HG03571 (cell line): ENCODE measurements around the gene GPX4.
A peak's percentile ranks its signal among the peaks of the same experiment; 100 is the strongest.

Experiments used
- ATAC-seq: cut with Tn5 transposase; IDR thresholded peaks from one replicate; pipeline ENCODE4 v1.9.1; 2021; ENCODE audit not compliant: unreplicated experiment

GPX4 gene

DNA sequence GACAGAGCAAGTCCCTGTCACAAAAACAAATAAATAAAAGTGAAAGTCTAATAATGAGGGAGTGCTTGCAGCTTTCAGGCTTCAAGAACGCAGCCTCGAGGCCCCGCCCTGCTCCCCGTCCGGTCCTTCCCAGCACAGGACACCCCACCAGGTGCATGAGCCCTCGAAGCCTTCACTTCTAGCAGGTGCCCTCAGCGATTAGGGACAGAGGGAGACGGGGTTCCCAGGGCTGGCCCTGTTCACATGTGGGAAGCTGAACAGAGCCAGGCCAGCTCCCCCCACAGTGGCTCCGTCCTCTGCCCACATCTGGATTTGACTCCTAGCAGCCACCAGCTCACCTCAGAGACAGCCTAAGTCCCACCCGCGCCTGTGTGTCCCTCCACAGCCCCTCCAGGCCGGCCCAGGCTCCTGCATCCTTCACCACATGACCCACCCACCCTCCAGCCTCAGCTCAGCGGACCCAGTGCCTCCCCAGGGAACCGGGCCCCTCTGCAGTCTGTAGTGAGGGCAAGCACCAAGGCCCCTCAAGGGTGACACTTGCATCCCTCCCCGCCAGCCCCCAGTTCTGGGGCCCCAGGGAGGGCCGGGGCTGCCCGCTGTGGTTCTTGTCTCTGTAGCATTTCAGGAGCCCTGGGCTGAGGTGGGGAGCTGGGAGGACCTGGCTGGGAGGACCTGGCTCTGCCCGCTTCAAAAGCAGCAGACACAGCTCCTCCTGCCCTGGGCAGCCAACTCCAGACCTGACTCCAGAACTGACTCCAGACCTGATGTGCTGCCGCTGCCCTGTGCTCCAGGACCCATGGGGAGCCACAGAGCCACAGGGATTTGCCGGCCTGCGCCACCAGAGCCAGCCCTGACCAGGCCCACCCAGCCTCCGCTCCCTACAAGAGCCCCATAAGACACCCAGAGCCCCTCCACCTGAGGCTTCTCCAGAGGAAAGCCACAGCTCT lies 27.2 kb downstream of the GPX4 start:
- no peak for ATAC-seq

DNA sequence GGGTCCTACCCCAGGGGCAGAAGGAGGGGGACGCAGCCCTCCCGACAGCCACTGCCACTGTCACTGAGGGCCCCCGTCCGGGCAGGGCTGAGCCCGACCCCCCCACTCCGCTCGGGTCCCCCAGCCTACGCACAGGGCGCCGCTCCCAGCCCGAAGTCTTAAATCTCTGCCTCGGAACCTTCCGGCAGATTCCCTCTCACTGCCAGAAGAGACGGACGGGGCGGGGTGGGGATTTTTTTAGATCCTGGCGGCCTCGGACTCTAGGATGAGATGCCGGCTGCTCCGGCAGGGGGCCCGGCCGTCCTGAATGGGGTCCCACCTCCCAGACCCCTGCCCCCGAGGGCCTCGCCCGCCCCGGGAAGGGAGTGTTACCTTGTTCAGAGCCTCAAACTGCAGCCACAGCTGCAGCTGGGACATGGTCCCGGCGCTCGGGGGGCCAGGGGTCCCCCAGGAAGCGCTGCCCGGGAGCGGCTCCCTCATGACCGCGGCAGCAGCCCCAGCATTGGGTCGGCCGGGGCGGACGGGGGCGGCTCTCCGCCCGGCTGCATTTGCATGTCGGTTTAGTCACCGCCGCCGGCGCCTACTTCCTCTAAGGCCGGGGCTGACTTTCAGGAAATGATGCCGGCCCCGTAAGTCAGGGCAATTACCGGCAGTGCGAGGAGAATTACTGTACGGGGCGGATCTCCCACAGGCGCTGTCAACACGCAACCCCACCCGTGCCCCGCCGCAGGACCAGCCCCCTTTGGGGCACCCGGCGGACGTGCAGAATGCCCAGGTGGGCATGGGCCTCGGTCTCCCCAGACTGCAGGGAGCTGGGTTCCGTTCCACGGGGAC lies 28.1 kb downstream of the GPX4 start:
- ATAC-seq, result peak; percentile 43

DNA sequence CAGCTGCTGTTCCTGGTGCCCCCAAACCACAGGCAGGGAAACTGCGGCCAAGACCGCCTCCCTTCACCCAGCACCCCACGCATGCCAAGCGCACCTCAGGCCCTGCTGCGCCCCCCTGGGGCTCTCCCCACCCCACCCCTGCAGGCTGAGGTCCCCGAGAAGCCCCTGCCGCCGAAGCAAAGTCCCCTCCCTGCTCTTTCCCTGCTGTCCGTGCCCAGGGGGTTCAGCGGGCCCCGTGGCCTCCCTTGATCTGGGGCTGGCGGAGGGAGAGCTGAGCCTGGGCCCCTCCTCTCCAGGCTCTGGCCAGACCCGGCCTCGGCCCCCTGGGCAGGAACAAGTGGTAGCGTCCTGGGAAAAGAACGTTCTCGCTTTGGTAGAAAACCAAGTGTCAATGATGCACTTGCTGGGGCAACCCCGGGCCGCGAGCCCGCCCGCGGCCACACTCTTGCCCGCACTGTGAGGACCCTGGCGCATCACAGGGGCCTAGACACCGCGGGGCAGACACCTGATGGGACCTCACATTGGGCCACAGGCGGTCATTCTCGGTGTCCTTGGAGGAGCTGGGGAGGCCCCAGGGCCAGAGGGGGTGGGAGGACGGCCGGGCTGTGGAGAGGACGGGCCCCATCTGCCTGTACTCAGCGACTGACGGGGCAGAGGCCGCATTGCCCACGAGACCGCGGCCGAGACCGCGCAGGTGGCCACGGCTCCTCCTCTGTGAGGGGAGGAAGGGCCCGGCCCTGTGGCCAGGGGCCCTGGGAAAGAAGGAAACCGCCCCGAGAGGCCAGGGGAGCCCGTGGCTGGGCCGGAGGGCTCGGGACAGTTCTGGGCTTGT lies 29.0 kb downstream of the GPX4 start:
- ATAC-seq, result peak; percentile 10

DNA sequence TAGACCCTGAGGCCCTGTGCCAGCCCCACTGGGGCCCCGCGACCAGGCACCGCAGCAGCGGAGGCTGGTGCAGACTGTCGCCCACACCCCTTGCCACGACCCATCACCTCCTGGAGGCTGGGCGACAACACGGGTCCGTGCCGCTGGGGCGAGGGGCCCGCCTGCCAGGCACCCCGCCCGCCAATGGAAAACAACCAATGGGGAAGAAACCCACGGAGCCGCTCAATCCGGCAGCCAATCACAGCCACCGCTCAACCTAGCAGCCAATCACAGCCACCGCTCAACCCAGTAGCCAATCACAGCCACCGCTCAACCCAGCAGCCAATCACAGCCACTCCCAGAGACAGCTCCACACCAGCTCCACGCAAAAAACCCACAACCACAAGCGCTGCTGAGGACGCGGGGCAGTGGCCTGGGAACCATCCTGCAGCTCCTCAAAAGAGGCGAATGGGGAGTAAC lies 29.7 kb downstream of the GPX4 start:
- peak; percentile 39 for ATAC-seq

DNA sequence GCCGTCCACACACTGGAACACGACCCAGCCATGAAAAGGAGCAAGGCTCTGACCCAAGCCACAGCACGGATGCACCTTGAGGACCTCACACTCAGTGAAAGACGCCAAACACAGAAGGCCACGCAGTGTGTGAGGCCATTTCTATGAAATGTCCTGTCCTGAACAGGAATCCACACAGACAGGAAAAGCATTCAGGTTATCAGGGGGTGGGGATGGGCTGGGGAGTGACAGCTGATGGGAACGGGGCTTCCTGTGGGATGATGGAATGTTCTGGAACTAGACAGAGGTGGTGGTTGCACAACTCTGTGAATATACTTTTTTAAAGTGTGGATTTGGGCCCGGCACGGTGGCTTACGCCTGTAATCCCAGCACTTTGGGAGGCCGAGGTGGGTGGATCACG lies 30.6 kb downstream of the GPX4 start:
- ATAC-seq, result no peak

DNA sequence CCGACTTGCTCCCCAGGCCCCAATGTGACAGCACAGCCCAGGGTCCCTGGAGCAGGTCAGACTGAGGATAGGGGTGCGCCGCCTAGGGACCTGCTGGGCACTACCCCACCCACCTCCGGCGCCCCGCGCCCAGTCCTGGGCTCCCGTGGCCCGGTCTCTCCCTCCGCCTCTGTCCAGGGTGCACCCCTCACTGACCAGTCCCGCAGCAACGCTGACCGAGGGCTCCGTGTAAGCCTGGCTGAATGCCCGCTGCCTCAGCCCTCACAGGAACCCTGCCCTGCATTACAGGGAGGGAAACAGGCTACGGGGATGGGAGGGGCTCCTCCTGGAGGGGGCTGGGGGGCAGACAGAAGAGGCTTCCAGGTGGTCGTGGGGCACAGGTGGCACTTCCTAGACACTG lies 31.7 kb downstream of the GPX4 start:
- ATAC-seq, result no peak

DNA sequence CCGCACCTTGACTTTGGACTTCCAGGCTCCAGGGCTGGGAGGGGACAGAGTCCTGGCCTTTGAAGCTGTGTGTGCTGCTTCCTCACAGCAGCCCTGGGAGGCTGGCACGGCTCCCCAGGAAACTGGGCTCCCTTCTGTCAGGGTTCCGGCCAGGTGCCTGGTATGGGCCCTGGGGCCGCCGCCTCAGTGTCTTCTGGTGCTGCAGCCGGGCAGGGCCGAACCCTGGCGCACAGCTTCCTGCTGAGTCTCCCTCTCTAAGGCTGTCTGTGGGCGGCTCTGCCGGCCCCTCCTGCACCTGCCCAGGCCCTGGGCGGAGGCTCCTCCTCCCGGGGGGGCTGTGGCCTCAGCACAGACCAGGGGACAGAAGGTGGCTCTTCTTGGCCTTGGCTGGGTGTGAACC lies 32.4 kb downstream of the GPX4 start:
- ATAC-seq, result no peak

DNA sequence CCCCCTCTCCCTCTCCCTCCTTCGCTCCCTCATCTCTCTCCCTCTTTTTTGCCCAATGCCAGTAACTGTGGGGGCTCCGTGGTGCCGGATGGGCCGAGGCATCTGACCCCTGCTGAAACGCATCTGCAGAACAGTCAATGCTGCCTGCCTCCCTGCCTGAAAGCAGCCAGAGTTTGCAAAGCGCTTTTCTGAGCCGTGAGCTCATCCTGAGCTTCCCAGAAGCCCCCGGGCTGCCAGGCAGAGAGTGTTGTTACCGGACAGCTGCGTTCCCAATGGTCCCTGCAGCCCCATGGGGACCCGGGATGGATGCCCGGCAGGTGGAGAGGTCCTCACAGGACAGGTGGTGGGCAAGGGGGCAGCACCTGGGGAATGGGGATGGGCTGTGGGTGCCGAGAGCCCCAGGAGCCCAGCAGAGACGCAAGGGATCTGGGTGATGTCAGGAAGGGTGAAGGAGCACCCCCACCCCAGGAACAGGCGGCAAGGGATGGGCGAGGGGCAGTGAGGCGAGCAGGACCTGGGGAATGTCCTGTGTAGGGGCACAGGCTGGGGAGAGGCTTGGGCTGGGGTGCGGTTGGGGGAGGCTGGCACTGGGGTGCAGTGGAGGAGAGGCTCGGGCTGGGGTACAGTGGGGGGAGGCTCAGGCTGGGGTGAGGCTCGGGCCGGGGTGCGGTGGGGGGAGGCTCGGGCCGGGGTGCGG lies 33.0 kb downstream of the GPX4 start:
- ATAC-seq, result no peak

DNA sequence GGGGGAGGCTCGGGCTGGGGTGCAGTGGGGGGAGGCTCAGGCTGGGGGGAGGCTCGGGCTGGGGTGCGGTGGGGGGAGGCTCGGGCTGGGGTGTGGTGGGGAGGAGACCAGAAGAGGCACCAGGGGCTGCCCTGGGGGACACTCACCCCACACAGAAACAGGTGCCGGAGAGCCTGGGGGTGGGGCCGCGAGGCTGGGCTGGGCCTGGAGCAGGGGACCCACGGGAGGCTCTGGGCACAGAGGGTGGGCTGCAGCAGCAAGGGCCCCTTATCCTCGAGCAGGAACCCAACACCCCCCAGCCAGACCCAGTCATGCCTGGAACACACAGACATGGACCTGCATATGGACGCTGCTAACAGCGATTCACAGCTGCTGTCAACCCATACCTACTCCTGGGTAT lies 34.3 kb downstream of the GPX4 start:
- ATAC-seq, result no peak

DNA sequence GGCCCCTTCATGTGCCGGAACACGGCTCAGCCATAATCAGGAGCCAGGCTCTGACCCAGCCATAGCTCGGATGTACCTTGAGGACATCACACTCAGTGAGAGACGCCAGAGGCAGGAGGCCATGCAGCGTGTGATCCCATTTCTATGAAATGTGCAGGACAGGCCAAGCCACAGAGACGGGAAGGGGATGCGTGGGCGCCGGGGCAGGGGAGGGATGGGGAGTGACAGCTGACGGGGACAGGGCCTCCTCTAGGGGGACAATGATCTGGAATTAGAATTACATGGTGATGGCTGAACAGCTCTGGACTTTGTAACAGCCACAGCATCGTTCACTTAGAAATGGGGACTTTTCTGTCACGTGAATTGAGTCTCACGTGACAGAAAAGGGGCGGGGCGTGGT lies 35.3 kb downstream of the GPX4 start:
- no peak for ATAC-seq

DNA sequence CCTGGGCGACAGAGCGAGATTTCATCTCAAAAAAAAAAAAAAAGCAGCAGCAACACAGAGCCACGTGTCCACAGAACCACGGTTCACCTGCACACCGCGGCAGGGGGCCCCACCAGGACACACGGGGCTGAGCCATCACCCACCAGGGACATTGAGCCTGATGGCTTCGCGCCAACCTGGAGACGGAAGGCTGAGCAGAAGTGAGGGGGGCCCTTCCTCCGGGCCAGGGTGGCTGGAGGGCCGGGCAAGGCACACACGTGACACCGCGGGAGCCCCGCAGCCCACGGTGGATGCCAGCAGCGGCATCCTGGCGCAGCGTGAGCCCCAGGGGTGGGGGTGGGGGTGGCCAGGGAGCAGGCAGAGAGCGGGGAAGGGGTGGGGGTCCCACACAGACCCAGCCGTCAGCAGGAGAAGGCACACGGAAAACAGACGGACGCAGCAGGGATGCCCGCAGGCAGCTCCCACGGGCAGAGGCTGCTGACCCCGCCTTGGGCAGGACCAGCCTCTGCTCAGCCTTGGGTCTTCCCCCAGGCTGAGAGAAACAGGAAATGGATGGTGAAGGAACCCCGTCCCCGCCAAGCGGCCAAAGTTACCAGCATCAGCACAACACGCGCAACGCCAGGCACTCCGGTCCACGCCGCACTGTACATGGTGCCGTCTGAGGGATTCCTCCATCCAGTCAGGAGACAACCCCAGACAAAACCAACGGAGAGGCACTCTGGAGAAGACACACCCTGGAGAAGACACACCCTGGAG lies 36.7 kb downstream of the GPX4 start:
- no peak for ATAC-seq

DNA sequence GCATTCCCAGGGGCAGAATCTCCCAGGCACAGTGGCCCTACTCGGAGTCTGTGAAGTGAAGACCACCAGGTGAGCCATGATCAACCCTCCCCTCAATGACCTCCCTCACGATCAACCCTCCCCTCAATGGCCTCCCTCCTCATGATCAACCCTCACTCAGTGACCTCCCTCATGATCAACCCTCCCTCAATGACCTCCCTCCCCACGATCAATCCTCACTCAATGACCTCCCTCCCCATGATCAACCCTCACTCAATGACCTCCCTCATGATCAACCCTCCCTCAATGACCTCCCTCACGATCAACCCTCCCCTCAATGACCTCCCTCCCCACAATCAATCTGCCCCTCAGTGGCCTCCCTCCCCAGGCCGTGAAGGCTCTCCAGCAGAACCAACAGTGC lies 38.1 kb downstream of the GPX4 start:
- no peak for ATAC-seq

DNA sequence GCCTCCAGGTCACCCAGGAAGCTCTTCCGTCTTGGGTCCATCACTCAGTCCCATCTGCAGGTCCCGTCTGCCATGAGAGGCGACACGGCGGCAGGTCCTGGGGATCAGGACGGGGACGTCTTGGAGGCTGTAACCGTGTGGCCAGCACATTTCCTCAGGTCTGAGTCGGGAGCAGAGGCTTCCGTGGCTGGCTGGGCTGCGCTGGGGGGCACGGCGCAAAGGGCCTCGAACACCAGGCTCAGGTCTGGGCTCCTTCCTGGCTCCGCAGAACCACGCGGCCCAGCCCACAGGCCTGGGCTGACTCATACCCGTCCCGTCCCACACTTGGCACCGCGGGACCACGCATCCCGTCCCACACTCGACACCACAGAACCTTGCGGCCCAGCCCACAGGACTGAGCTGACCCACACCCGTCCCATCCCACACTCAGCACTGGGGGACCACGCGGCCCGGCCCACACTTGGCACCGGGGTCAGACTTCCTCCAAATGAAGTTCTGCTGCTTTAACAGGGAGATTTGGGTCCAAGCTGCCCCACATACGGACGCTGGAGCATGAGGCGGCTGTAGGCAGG lies 40.1 kb downstream of the GPX4 start:
- ATAC-seq, result no peak

DNA sequence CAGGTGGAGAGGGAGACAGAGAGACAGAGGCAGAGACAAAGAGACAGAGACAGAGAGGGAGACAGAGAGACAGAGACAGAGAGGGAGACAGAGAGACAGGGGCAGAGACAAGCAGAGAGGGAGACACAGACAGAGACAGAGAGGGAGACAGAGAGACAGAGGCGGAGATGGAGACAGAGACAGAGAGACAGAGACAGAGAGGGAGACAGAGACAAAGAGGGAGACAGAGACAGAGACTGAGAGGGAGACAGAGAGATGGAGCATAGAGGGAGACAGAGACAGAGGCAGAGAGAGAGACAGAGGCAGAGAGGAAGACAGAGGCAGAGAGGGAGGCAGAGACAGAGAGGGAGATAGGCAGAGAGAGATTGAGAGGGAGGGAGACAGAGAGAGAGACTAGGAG lies 40.9 kb downstream of the GPX4 start:
- ATAC-seq, result no peak

DNA sequence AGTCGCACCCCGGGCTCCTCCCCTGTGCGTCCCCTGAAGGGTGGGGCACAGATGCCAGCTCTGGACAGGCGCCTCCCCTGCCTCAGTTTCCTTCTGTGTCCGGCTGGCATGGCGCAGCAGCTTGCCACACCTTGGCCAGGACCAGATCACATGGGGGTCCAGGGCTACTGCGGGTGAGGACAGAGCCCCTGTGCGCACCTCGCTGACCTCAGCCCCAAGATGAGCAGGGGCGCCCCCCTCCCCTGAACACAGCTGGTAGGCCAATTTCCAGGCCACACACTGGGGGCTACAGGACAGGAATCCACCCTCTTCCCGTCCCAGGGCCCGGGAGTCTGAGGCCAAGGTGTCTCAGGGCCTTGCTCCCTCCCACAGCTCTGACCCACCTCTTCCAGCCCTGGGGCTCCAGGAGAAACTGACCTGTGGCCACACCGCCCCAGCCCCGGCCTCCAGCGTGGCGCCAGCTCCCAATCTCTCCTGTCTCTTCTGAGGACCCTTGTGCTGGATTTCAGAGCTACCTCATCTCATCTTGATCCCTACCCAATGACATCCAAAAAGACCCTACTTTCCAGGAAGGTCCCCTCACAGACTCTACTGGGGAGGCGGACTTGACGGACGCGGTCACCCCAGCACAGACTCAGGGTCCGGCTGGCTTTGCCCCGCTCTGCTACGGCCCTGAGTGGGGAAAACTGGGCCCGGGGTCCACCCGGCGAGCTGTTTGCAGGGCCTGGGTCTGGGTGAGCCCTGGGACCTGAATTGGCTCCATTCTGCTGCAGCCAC lies 42.0 kb downstream of the GPX4 start:
- no peak for ATAC-seq

DNA sequence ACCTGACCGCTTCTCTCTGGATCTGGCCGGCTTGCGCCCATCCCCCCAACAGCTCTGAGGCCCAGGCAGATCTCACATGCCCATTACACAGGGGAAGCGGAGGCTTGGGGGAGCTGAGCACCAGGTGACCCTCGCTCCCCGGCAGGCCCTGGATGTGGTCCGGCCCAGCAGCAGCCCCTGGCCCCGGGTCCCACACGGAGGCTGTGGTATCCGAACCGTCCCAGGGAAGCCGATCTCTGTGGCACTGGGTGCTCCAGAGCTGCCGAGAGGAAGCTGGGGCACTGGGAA lies 42.6 kb downstream of the GPX4 start:
- ATAC-seq, result no peak

DNA sequence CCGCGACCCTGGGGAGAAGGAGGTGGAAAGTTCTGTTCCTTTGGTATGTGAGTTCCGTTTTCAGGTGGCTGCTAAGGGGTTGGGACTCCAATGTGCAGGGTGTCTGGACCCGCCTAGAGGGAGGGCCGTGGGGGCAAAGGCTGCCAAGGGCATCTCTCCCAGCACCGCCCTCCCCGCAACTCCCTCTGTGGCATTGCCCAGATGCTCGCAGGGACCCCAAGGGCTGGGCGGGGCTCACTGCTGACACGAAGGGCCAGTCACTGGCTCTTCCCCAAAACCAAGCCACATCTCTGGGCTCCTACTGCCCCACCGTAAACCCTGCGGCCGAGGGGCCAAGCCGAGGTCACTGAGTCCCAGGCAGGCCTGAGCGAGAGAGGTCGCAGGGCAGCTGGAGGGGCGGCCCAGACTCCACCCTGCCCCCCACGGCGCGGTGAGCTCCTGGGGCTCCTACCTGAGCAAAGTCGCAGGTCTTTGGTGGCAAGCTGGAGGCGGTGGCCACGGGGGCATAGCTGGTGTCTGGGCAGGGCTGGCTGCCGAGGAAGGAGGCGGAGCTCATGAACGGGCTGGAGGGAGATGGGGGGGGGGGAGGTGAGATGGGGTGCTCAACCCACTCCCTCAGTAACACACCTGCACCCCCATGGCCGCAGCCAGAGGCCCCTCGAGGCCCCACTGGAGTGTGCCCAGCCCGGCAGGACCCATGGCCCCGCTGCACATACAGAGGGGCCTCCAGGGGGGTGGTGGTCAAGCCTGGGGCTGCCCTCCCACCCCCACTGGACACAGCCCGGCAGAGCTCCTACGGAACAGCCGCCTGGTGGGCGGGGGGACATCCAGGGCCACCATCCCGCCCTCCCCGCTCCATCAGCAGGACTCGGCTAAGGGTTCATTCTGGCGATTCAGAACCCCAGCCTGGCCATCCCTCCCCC lies 43.3 kb downstream of the GPX4 start:
- no peak for ATAC-seq
